CD4-positive, CD25-positive, alpha-beta regulatory T cell (primary cell): Measurements from ENCODE around the gene PILRB. TPM values are rescaled to one million over a fixed set of nuclear protein-coding genes. Genes with fewer than 3 reads are reported as not detected.
"Not testable (repeated sequence)": the region's sequence is repeated elsewhere in the genome, so short reads cannot be mapped to it uniquely, and the experiment has no call there.

ENCODE experiments used
- ATAC-seq, 2 donors: fragments of 150-1000 bp; cut with Tn5 transposase; one replicate each; pipeline ENCODE4 v1.10.0; 2021; ENCODE audit warnings: low read depth in 2 of 2, moderate number of reproducible peaks in 2 of 2, moderate library complexity in 1 of 2
- DNase-seq, 3 donors: peaks; one replicate each; pipeline versions ENCODE4 v3.0.0 to v3.0.0-alpha.2; 2012 to 2022; ENCODE audit warnings: mixed read lengths in 1 of 3
- H3K27ac ChIP-seq: one replicate; pipeline ENCODE4 v1.7.0; 2013; ENCODE audit warnings: mild to moderate bottlenecking, low read length; ENCODE audit not compliant: insufficient read depth, poor library complexity, severe bottlenecking
- H3K27me3 ChIP-seq: one replicate; pipeline ENCODE4 v1.7.0; 2013; ENCODE audit warnings: low read length; ENCODE audit not compliant: control insufficient read depth, insufficient read depth
- H3K36me3 ChIP-seq: one replicate; pipeline ENCODE4 v1.7.0; 2013; ENCODE audit warnings: mild to moderate bottlenecking, low read length, moderate library complexity; ENCODE audit not compliant: control insufficient read depth, insufficient read depth
- H3K4me1 ChIP-seq: 2 replicates; pipeline ENCODE4 v1.7.0; 2013; ENCODE audit warnings: mild to moderate bottlenecking, low read length; ENCODE audit not compliant: insufficient read depth, control insufficient read depth, poor library complexity, severe bottlenecking
- H3K4me3 ChIP-seq: one replicate; pipeline ENCODE4 v1.7.0; 2013; ENCODE audit warnings: low read depth, mild to moderate bottlenecking, low read length, moderate library complexity
- H3K9me3 ChIP-seq, 2 experiments: 1 replicate in 1 of 2; 2 replicates in 1 of 2; pipeline ENCODE4 v1.7.0; 2013; ENCODE audit warnings: low read length in 2 of 2, mild to moderate bottlenecking in 1 of 2, moderate library complexity in 1 of 2; ENCODE audit not compliant: control insufficient read depth in 2 of 2
- H3K27ac Mint-ChIP-seq, 3 donors: one replicate each; pipeline ENCODE4 v1.8.0; 2020 to 2022; ENCODE audit warnings: mild to moderate bottlenecking in 3 of 3, mixed read lengths in 3 of 3, moderate library complexity in 2 of 3
- H3K27me3 Mint-ChIP-seq: one replicate; pipeline ENCODE4 v1.8.0; 2022; ENCODE audit warnings: mild to moderate bottlenecking, mixed read lengths
- H3K36me3 Mint-ChIP-seq: one replicate; pipeline ENCODE4 v1.8.0; 2020; ENCODE audit warnings: mixed read lengths
- H3K4me1 Mint-ChIP-seq, 4 donors: one replicate each; pipeline ENCODE4 v1.8.0; 2020 to 2022; ENCODE audit warnings: mixed read lengths in 4 of 4, mild to moderate bottlenecking in 1 of 4
- H3K4me3 Mint-ChIP-seq, 4 donors: one replicate each; pipeline ENCODE4 v1.8.0; 2020 to 2022; ENCODE audit warnings: mild to moderate bottlenecking in 4 of 4, mixed read lengths in 4 of 4, moderate library complexity in 3 of 4
- H3K9me3 Mint-ChIP-seq, 7 donors: one replicate each; pipeline ENCODE4 v1.8.0; 2020 to 2022; ENCODE audit warnings: mixed read lengths in 7 of 7, mild to moderate bottlenecking in 3 of 7, moderate library complexity in 2 of 7
- polyA plus RNA-seq, 4 donors: library from polyadenylated mRNA; unstranded; fragments of 300-500 nt; fragmentation: Illumina TruSeq; gene quantifications; one replicate each; pipeline ENCODE4 v1.2.3, GENCODE V29; 2021
- total RNA-seq: library from RNA; stranded (reverse); gene quantifications from one replicate; pipeline ENCODE4 v1.2.3, GENCODE V29; 2022

Gene PILRB
- total and polyA plus RNA-seq, 5 donors from 2014 or later: 2.1 to 88.0 (median 2.8) TPM

- no peak overlapping the region for H3K4me3 ChIP-seq
- H3K4me1 ChIP-seq: no peaks in the 10 kb centered on the region
- peaks cover 56% of the 10 kb centered on the region for H3K36me3 ChIP-seq
- no peak overlapping the region for H3K27ac ChIP-seq
- H3K9me3 Mint-ChIP-seq: no peaks in the 10 kb centered on the region
- H3K9me3 ChIP-seq: no peaks in the 10 kb centered on the region
- H3K27me3 Mint-ChIP-seq: no peaks in the 10 kb centered on the region
- H3K36me3 Mint-ChIP-seq: peaks cover 14% of the 10 kb centered on the region
- peaks cover 0 to 5% (median 1%) of the 10 kb centered on the region in 4 donors for H3K4me1 Mint-ChIP-seq
- H3K4me3 Mint-ChIP-seq: no peak overlapping the region
- DNase-seq (no peak), ATAC-seq (no peak)
- no peaks in the 10 kb centered on the region for H3K27me3 ChIP-seq
- no peak overlapping the region for H3K27ac Mint-ChIP-seq
Measured at GRCh38 chr7:100357131-100357561, 771 bp upstream of the PILRB start.

- no peak overlapping the region for H3K27ac Mint-ChIP-seq
- no peaks in the 10 kb centered on the region for H3K4me1 ChIP-seq
- H3K4me1 Mint-ChIP-seq: peaks cover 0 to 7% (median under 1%) of the 10 kb centered on the region in 4 donors
- no peaks in the 10 kb centered on the region for H3K27me3 ChIP-seq
- no peak overlapping the region for H3K27ac ChIP-seq
- no peak overlapping the region for H3K4me3 ChIP-seq
- H3K9me3 ChIP-seq: no peaks in the 10 kb centered on the region
- H3K27me3 Mint-ChIP-seq: no peaks in the 10 kb centered on the region
- ATAC-seq (no peak), DNase-seq (no peak)
- peaks cover 19% of the 10 kb centered on the region for H3K36me3 Mint-ChIP-seq
- H3K4me3 Mint-ChIP-seq: no peak overlapping the region
- H3K36me3 ChIP-seq: peaks cover 57% of the 10 kb centered on the region
- no peaks in the 10 kb centered on the region for H3K9me3 Mint-ChIP-seq
Measured at GRCh38 chr7:100358857-100359212, 918 bp downstream of the PILRB start.

GRCh38 chr7:100360135-100360854, 2.4 kb downstream of the PILRB start:
- Histone ChIP-seq H3K4me3 (no peak overlapping the region), H3K36me3 (peaks cover 53% of the 10 kb centered on the region), H3K4me1 (no peaks in the 10 kb centered on the region), H3K27me3 (no peaks in the 10 kb centered on the region), H3K9me3 (no peaks in the 10 kb centered on the region), H3K27ac (no peak overlapping the region)
- Mint-ChIP-seq H3K27me3 (no peaks in the 10 kb centered on the region), H3K27ac (peak overlapping the region; percentile 5 to 79 (median 73)), H3K4me3 (no peak overlapping the region), H3K4me1 (peaks cover 0 to 13% (median 0%) of the 10 kb centered on the region in 4 donors), H3K36me3 (peaks cover 17% of the 10 kb centered on the region), H3K9me3 (no peaks in the 10 kb centered on the region)
- ATAC-seq: no peak
- DNase-seq: no peak

- H3K36me3 Mint-ChIP-seq: peaks cover 22% of the 10 kb centered on the region
Measured at GRCh38 chr7:100363098-100363497, 5.2 kb downstream of the PILRB start.

GRCh38 chr7:100363797-100364196, 5.9 kb downstream of the PILRB start:
- H3K9me3 ChIP-seq, H3K4me1 ChIP-seq, H3K27me3 ChIP-seq, ATAC-seq, H3K27ac Mint-ChIP-seq, H3K4me3 ChIP-seq, H3K27ac ChIP-seq, H3K4me3 Mint-ChIP-seq, DNase-seq, H3K27me3 Mint-ChIP-seq, H3K9me3 Mint-ChIP-seq: not testable (repeated sequence)
- peaks cover 29% of the 10 kb centered on the region for H3K36me3 ChIP-seq
- H3K36me3 Mint-ChIP-seq: peaks cover 22% of the 10 kb centered on the region
- H3K4me1 Mint-ChIP-seq: peaks cover 0 to 17% (median 11%) of the 10 kb centered on the region in 4 donors

More at GRCh38 chr7:100363098-100363497, 5.2 kb downstream of the PILRB start:
- Histone ChIP-seq H3K4me3 (no peak overlapping the region), H3K27me3 (no peaks in the 10 kb centered on the region), H3K4me1 (peaks cover 8% of the 10 kb centered on the region), H3K27ac (no peak overlapping the region), H3K36me3 (peaks cover 36% of the 10 kb centered on the region), H3K9me3 (no peaks in the 10 kb centered on the region)
- H3K27me3 Mint-ChIP-seq: no peaks in the 10 kb centered on the region
- H3K4me3 Mint-ChIP-seq: no peak overlapping the region
- H3K4me1 Mint-ChIP-seq: peaks cover 0 to 17% (median 11%) of the 10 kb centered on the region in 4 donors
- no peak overlapping the region for H3K27ac Mint-ChIP-seq
- H3K9me3 Mint-ChIP-seq: no peaks in the 10 kb centered on the region
- DNase-seq (no peak), ATAC-seq (no peak)

- no peak for DNase-seq
- H3K27me3 Mint-ChIP-seq: no peaks in the 10 kb centered on the region
- peaks cover 0 to 17% (median 11%) of the 10 kb centered on the region in 4 donors for H3K4me1 Mint-ChIP-seq
- H3K27me3 ChIP-seq: no peaks in the 10 kb centered on the region
- H3K36me3 Mint-ChIP-seq: peaks cover 22% of the 10 kb centered on the region
- H3K36me3 ChIP-seq: peaks cover 23% of the 10 kb centered on the region
- peak overlapping the region in 1 of 3 donors; percentile 17 for H3K27ac Mint-ChIP-seq
- H3K4me3 Mint-ChIP-seq: no peak overlapping the region
- H3K4me1 ChIP-seq: peaks cover 8% of the 10 kb centered on the region
- H3K27ac ChIP-seq: no peak overlapping the region
- no peaks in the 10 kb centered on the region for H3K9me3 ChIP-seq
- peaks cover 0 to 1% (median 0%) of the 10 kb centered on the region in 7 donors for H3K9me3 Mint-ChIP-seq
- H3K4me3 ChIP-seq: no peak overlapping the region
- ATAC-seq: no peak
Measured at GRCh38 chr7:100364480-100364879, 6.6 kb downstream of the PILRB start.

- not testable (repeated sequence) for H3K9me3 Mint-ChIP-seq, H3K27ac ChIP-seq, H3K27me3 ChIP-seq, H3K9me3 ChIP-seq, DNase-seq, H3K27me3 Mint-ChIP-seq, H3K4me3 Mint-ChIP-seq, ATAC-seq, H3K4me3 ChIP-seq, H3K4me1 ChIP-seq
- H3K27ac Mint-ChIP-seq: peak overlapping the region in 1 of 3 donors; percentile 73
- H3K36me3 ChIP-seq: peaks cover 11% of the 10 kb centered on the region
- peaks cover 0 to 15% (median 10%) of the 10 kb centered on the region in 4 donors for H3K4me1 Mint-ChIP-seq
- peaks cover 13% of the 10 kb centered on the region for H3K36me3 Mint-ChIP-seq
Measured at GRCh38 chr7:100365998-100366367, 8.1 kb downstream of the PILRB start.
